IPS DF 19.7 (cell line): ENCODE data around the gene CPNE8.

Source experiments
- DNase-seq: peaks from one replicate; pipeline ENCODE4 v3.0.0-alpha.2; 2013; ENCODE audit warnings: low read depth, low spot score

The CPNE8 gene

GRCh38 chr12:38633511-38633910 lies 271.9 kb downstream of the CPNE8 start:
- DNase-seq, result no peak

- no peak for DNase-seq
These were observed 276.3 kb downstream of the CPNE8 start for GRCh38 chr12:38629064-38629463.

- DNase-seq, result no peak
These were observed 277.1 kb downstream of the CPNE8 start for GRCh38 chr12:38628288-38628687.

GRCh38 chr12:38625306-38625705 lies 280.1 kb downstream of the CPNE8 start:
- DNase-seq, result no peak

- DNase-seq, result no peak
These were observed 291.2 kb downstream of the CPNE8 start for GRCh38 chr12:38614171-38614570.

GRCh38 chr12:38610808-38611350 lies 294.5 kb downstream of the CPNE8 start:
- no peak for DNase-seq

GRCh38 chr12:38607295-38607694 lies 298.1 kb downstream of the CPNE8 start:
- DNase-seq, result no peak
